ENCODE data around the gene TENM4. TPM values are rescaled to one million over a fixed set of nuclear protein-coding genes. Genes with fewer than 3 reads are reported as not detected.

TENM4 gene
- total and polyA plus RNA-seq, 2 of the 8 experiments (the other 6 are each of a cell fraction or from before 2014, with no cell fraction given): 3.5 to 7.2 TPM

- peak; percentile 95 for FAIRE-seq
- H2BK12ac ChIP-seq (ENCODE audit: low read depth, low read length): no peak overlapping the region
- POLR2A ChIA-PET (ENCODE audit: partially characterized antibody): interaction anchor here (1.3 to 2.6 kb wide), 2 partner anchors 59 to 68 kb away, joined by 3 to 7 read pairs; no protein-coding TSS in a partner anchor
Measured at GRCh38 chr11:78646564-78647185, 794.2 kb downstream of the TENM4 start.

More at GRCh38 chr11:78646564-78647185, 794.2 kb downstream of the TENM4 start:
- Histone ChIP-seq H3K4me3 (ENCODE audit: extremely low read depth in 1 of 4, insufficient read depth in 2 of 4, low read depth in 3 of 4, low read length in 4 of 4) (no peak overlapping the region), H2AFZ (ENCODE audit: low read length) (peak overlapping the region; percentile 52; the same call in 1 of the 2 replicates), H2BK120ac (replicated peaks; ENCODE audit: low read depth, low read length) (no peak overlapping the region), H4K8ac (ENCODE audit: extremely low read depth, insufficient read depth, low read length) (no peak overlapping the region), H3K9ac (replicated peaks in 1 of 4; ENCODE audit: extremely low read depth in 1 of 4, low read depth in 3 of 4, low read length in 3 of 4) (no peak overlapping the region), H3K36me3 (ENCODE audit: control insufficient read depth in 2 of 4, insufficient read depth in 4 of 4, low read length in 3 of 4) (no peaks in the 10 kb centered on the region), H2BK20ac (ENCODE audit: low read length) (no peak overlapping the region), H3K23me2 (ENCODE audit: low read depth, low read length) (no peaks in the 10 kb centered on the region), H2BK15ac (ENCODE audit: low read length) (no peak overlapping the region), H3K4me1 (replicated peaks in 1 of 4; ENCODE audit: control insufficient read depth in 3 of 4, insufficient read depth in 4 of 4, low read length in 3 of 4) (peaks cover 0 to 2% (median 0%) of the 10 kb centered on the region in 4 experiments; a peak in 1 of 7 replicates), H3K4me2 (ENCODE audit: insufficient read depth in 1 of 2, low read depth in 2 of 2, low read length in 2 of 2) (no peak overlapping the region), H3K4ac (replicated peaks; ENCODE audit: insufficient read length, low read depth, low read length) (no peak overlapping the region), H2BK5ac (ENCODE audit: low read depth, low read length) (no peak overlapping the region), H3K18ac (ENCODE audit: extremely low read depth, low read length) (no peak overlapping the region), H3K56ac (replicated peaks; ENCODE audit: insufficient read length, low read depth, low read length) (no peak overlapping the region), H3K79me1 (ENCODE audit: low read depth, low read length) (no peaks in the 10 kb centered on the region), H4K91ac (replicated peaks; ENCODE audit: insufficient read length, low read length) (no peak overlapping the region), H3K9me3 (ENCODE audit: insufficient read depth in 2 of 2, low read depth in 1 of 2, low read length in 1 of 2) (no peaks in the 10 kb centered on the region), H3K27me3 (replicated peaks in 1 of 4; ENCODE audit: control insufficient read depth in 3 of 4, extremely low read depth in 1 of 4, insufficient read depth in 3 of 4, low read length in 3 of 4) (no peaks in the 10 kb centered on the region; a peak in 1 of 7 replicates), H3K27ac (ENCODE audit: low read depth, low read length) (no peak overlapping the region), H2AK5ac (ENCODE audit: low read depth, low read length) (no peak overlapping the region), H3K23ac (ENCODE audit: insufficient read length) (no peak overlapping the region), H3K79me2 (ENCODE audit: control insufficient read depth in 1 of 2, insufficient read depth in 2 of 2, low read length in 2 of 2) (no peaks in the 10 kb centered on the region), H3K14ac (ENCODE audit: insufficient read length) (no peak overlapping the region), H4K20me1 (replicated peaks in 1 of 2; ENCODE audit: control insufficient read depth in 1 of 2, insufficient read depth in 2 of 2, low read length in 2 of 2) (no peaks in the 10 kb centered on the region), H4K5ac (ENCODE audit: insufficient read length, low read depth, low read length) (no peak overlapping the region)
- DNase-seq (ENCODE audit: low read depth in 1 of 2, low spot score in 2 of 2): peak in 1 of 2 experiments; percentile 73
- CTCF ChIA-PET (ENCODE audit: partially characterized antibody): interaction anchor here (0.6 to 11.2 kb wide), 73 partner anchors 11 to 1052 kb away, joined by 3 to 314 read pairs (median 6); partner anchors contain the start of gene NARS2
- no peak for TF ChIP-seq PHF8 (conservative IDR thresholded peaks at IDR 0.05; ENCODE audit: low read depth, low read length)
- TF ChIP-seq RAD21 (IDR thresholded peaks at IDR 0.05 in 1 of 2, conservative IDR thresholded peaks at IDR 0.05 in 1 of 2; ENCODE audit: low read depth in 2 of 2, low read length in 2 of 2): peak; percentile 72 to 81
- peak in 2 of 3 experiments; percentile 78 to 86; a peak in 3 of 4 replicates for TF ChIP-seq CTCF (IDR thresholded peaks at IDR 0.05; ENCODE audit: control extremely low read depth in 1 of 3, insufficient read depth in 1 of 3, low read depth in 1 of 3, low read length in 3 of 3)
- 30% methylated on average over 7 of the region's 7 CpGs; no CpG with 5 or more reads in 1 of the 2 experiments for WGBS, 2 experiments (ENCODE audit: extremely low coverage in 1 of 2, insufficient coverage in 1 of 2, insufficient read length in 1 of 2, insufficient replicate concordance in 2 of 2, low coverage in 1 of 2, low lambda C conversion rate in 2 of 2, missing lambda C conversion rate in 1 of 2)
